ENCODE results near the gene TIPARP. TPM values are rescaled to one million over a fixed set of nuclear protein-coding genes. Genes with fewer than 3 reads are reported as not detected.

TIPARP gene
- total RNA-seq, 1 donor from 2014 or later = 17.7 TPM

GRCh38 chr3:156657862-156658731, 16.3 kb upstream of the TIPARP start:
- Mint-ChIP-seq H3K27ac (no peak overlapping the region), H3K27me3 (peaks cover 4% of the 10 kb centered on the region), H3K4me3 (no peak overlapping the region), H3K4me1 (peaks cover 21% of the 10 kb centered on the region), H3K36me3 (ENCODE audit: low read depth) (no peaks in the 10 kb centered on the region), H3K9me3 (peaks cover 2% of the 10 kb centered on the region)
- DNase-seq = no peak
- intact Hi-C loops (cut with micrococcal nuclease) = no loop called here

GRCh38 chr3:156658732-156659090, 15.7 kb upstream of the TIPARP start:
- peaks cover 24% of the 10 kb centered on the region for H3K4me1 Mint-ChIP-seq
- H3K9me3 Mint-ChIP-seq = no peaks in the 10 kb centered on the region
- intact Hi-C loops (cut with micrococcal nuclease) = no loop called here
- no peak overlapping the region for H3K27ac Mint-ChIP-seq
- no peaks in the 10 kb centered on the region for H3K36me3 Mint-ChIP-seq (ENCODE audit: low read depth)
- DNase-seq = peak; percentile 48
- H3K27me3 Mint-ChIP-seq = peaks cover 4% of the 10 kb centered on the region
- H3K4me3 Mint-ChIP-seq = no peak overlapping the region

- Mint-ChIP-seq H3K36me3 (ENCODE audit: low read depth) (no peaks in the 10 kb centered on the region), H3K9me3 (no peaks in the 10 kb centered on the region), H3K27me3 (peaks cover 4% of the 10 kb centered on the region), H3K27ac (no peak overlapping the region), H3K4me1 (peaks cover 29% of the 10 kb centered on the region), H3K4me3 (no peak overlapping the region)
- intact Hi-C loops (cut with micrococcal nuclease) = no loop called here
- DNase-seq = no peak
Measured at GRCh38 chr3:156659260-156659659, 15.1 kb upstream of the TIPARP start.

DNA sequence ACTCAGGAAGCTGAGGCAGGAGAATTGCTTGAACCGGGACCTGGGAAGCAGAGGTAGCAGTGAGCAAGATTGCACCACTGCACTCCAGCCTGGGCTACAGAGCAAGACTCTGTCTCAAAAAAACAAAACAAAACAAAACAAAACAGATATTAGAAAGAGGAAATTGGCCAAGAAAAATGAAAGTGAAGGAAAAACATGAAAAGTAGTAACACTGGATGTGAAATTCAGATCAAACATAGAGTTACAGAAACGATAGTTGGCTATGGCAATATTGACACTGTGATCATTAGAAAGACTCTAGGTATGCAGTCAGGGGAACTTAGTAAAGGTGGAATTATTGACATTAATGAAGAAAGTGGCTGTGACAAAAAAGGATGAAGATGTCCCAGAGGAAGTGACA, 13.2 kb upstream of the TIPARP start:
- Mint-ChIP-seq H3K4me3 (peak overlapping the region; percentile 3), H3K27me3 (no peaks in the 10 kb centered on the region), H3K27ac (no peak overlapping the region), H3K4me1 (peaks cover 38% of the 10 kb centered on the region), H3K36me3 (ENCODE audit: low read depth) (peaks cover 3% of the 10 kb centered on the region), H3K9me3 (peaks cover 4% of the 10 kb centered on the region)
- DNase-seq = no peak
- intact Hi-C loops (cut with micrococcal nuclease) = no loop called here

DNA sequence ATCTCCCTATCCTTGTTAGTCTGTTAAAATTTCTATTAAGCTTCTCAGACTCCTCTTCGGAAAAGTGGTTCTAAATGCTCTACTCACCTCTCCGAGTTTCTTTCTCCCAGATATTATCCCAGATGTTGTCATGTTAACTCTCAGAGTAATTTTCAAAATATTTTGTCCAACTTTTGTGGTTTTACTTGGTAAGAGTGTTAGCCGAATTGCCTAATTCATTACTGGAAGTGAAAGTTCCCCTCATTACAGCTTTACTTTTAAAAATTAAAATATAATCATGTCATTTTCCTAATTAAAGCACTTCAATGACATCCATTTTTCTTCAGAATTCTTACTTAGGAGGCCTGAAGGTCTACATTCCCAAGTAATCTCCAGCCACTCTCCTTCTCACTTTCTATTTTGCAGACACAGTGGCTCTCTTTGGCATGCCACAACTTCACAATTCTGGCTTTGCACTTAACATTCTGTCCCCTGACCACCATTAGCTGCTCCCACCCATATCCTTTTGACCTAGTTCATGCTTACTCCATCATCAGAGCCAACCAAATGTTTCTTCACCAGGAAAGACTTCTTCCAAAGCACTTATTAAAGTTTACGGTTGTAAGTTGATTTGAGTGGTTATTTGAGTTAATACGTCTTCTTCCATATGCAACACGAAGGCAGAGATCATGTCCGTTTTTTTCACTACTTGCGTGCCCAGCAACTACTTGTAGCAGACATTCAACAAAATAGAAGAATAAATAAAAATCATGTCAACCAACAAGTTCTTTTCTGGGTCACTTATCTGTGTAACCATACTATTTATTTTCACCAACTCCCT, 10.2 kb upstream of the TIPARP start:
- Mint-ChIP-seq H3K36me3 (ENCODE audit: low read depth) (peaks cover 3% of the 10 kb centered on the region), H3K27me3 (no peaks in the 10 kb centered on the region), H3K4me1 (peaks cover 63% of the 10 kb centered on the region), H3K27ac (peak overlapping the region; percentile 77), H3K4me3 (peak overlapping the region; percentile 63), H3K9me3 (peaks cover 4% of the 10 kb centered on the region)
- no peak for DNase-seq
- intact Hi-C loops (cut with micrococcal nuclease) = loop anchor here (2.0 kb wide), 1 partner anchor 61 kb away; no protein-coding TSS in a partner anchor

DNA sequence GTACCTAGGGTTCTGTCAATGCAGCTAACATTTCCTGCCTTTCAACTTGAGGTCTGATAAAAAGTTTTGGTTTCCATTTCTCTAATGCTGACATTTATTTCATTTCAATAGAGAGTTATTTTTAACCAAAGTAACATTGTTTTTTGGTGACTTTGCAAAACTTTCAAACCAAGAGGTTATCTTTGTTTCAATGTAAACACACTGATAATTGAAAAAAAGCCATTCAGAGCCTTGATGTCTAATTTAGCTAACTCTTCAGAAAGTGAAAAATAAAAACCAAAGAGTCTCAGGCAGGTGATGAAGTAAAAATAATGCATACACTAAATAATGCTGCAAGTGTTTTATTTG, 9.6 kb upstream of the TIPARP start:
- H3K27me3 Mint-ChIP-seq = no peaks in the 10 kb centered on the region
- peak overlapping the region; percentile 63 for H3K4me3 Mint-ChIP-seq
- peaks cover 4% of the 10 kb centered on the region for H3K9me3 Mint-ChIP-seq
- no peak for DNase-seq
- H3K27ac Mint-ChIP-seq = peak overlapping the region; percentile 77
- intact Hi-C loops (cut with micrococcal nuclease) = loop anchor here (2.0 kb wide), 1 partner anchor 62 kb away; no protein-coding TSS in a partner anchor
- peaks cover 64% of the 10 kb centered on the region for H3K4me1 Mint-ChIP-seq
- peaks cover 3% of the 10 kb centered on the region for H3K36me3 Mint-ChIP-seq (ENCODE audit: low read depth)

GRCh38 chr3:156665291-156665690, 9.1 kb upstream of the TIPARP start:
- peak overlapping the region; percentile 63 for H3K4me3 Mint-ChIP-seq
- H3K27me3 Mint-ChIP-seq = no peaks in the 10 kb centered on the region
- peak overlapping the region; percentile 77 for H3K27ac Mint-ChIP-seq
- peaks cover 67% of the 10 kb centered on the region for H3K4me1 Mint-ChIP-seq
- no peak for DNase-seq
- H3K36me3 Mint-ChIP-seq (ENCODE audit: low read depth) = peaks cover 3% of the 10 kb centered on the region
- peaks cover 4% of the 10 kb centered on the region for H3K9me3 Mint-ChIP-seq
- intact Hi-C loops (cut with micrococcal nuclease) = loop anchor here (2.0 kb wide), 1 partner anchor 62 kb away; no protein-coding TSS in a partner anchor

DNA sequence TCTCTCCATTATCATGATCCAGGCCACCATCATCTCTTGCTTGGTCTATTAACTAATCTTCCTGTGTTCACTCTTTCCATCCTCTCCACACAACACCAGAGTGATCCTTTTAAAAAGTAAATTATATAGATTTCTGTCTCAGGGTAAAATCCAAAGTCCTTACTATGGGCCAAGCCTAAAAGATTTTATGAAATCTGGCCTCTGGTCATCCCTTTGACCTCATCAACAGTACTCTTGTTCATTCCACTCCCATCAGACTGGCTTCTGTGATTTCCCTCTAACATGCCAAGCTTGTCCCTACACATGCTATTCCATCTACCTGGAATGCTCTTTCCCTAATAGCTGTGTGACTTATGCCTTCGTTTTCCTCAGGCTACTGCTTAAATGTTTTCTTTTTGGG, 8.3 kb upstream of the TIPARP start:
- H3K4me3 Mint-ChIP-seq = no peak overlapping the region
- intact Hi-C loops (cut with micrococcal nuclease) = no loop called here
- H3K4me1 Mint-ChIP-seq = peaks cover 66% of the 10 kb centered on the region
- H3K36me3 Mint-ChIP-seq (ENCODE audit: low read depth) = peaks cover 3% of the 10 kb centered on the region
- peak overlapping the region; percentile 0 for H3K27ac Mint-ChIP-seq
- no peaks in the 10 kb centered on the region for H3K27me3 Mint-ChIP-seq
- peak; percentile 53 for DNase-seq
- H3K9me3 Mint-ChIP-seq = peaks cover 4% of the 10 kb centered on the region

DNA sequence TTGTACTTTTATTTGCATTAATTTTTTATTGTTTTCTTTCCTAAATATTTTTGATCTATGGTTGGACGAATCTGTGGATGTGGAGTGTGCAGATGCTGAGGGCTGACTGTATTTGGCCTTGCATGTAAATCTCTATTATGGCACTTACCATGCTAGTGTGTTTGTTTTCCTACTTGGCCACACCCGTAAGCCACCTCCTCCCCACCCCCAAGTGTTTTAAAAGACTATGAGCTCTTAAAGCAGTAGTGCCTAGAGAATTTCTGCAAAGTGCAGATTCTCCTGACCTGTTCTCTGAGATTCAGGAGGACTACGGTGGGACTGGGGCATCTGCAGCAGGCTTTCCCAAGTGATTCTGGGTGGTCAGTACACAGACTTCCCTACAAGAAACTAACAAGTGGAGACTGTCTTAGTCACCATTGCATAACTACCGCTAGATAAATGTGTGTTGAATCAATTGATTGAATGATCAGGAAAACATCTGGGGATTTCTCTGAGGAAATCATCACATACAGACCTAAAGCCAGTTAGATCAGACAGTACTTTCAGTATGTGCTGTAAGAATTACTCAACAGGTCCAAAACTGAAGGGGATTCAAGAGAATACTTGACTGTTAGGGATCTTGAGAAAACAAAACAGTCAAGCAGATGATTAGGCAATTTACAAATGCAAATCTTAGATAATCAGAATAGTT, 6.2 kb upstream of the TIPARP start:
- Mint-ChIP-seq H3K27ac (peak overlapping the region; percentile 40), H3K4me3 (peak overlapping the region; percentile 64), H3K27me3 (no peaks in the 10 kb centered on the region), H3K9me3 (peaks cover 4% of the 10 kb centered on the region), H3K4me1 (peaks cover 59% of the 10 kb centered on the region), H3K36me3 (ENCODE audit: low read depth) (peaks cover 3% of the 10 kb centered on the region)
- DNase-seq = peak; percentile 80
- intact Hi-C loops (cut with micrococcal nuclease) = no loop called here

DNA sequence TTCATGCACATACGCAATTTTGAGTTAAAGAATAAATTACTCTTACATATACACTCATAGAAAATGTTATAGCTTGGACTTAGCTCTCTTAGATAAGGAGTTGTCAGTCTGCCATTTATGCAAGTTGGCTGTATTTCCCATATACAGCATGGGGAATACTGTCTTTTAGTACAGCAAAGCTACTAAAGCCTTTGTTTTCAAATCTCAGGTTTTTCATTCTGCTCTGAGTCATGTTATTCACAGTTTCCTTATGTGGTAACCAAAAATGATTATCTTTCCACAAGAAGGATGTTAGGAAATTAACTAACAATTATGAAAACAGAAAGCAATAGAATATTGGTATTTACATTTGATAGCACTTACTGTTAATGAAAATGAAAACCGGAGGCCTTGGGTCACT, 4.3 kb upstream of the TIPARP start:
- Mint-ChIP-seq H3K4me3 (no peak overlapping the region), H3K27me3 (no peaks in the 10 kb centered on the region), H3K36me3 (ENCODE audit: low read depth) (no peaks in the 10 kb centered on the region), H3K4me1 (peaks cover 49% of the 10 kb centered on the region), H3K27ac (no peak overlapping the region), H3K9me3 (peaks cover 4% of the 10 kb centered on the region)
- intact Hi-C loops (cut with micrococcal nuclease) = loop anchor here (2.0 kb wide), 1 partner anchor 25 kb away; no protein-coding TSS in a partner anchor
- DNase-seq = no peak

GRCh38 chr3:156670652-156671051, 3.7 kb upstream of the TIPARP start:
- no peak for DNase-seq
- Mint-ChIP-seq H3K4me1 (peaks cover 44% of the 10 kb centered on the region), H3K27me3 (no peaks in the 10 kb centered on the region), H3K27ac (no peak overlapping the region), H3K9me3 (peaks cover 4% of the 10 kb centered on the region), H3K36me3 (ENCODE audit: low read depth) (no peaks in the 10 kb centered on the region), H3K4me3 (no peak overlapping the region)
- intact Hi-C loops (cut with micrococcal nuclease) = loop anchor here (2.0 kb wide), 1 partner anchor 26 kb away; no protein-coding TSS in a partner anchor

DNA sequence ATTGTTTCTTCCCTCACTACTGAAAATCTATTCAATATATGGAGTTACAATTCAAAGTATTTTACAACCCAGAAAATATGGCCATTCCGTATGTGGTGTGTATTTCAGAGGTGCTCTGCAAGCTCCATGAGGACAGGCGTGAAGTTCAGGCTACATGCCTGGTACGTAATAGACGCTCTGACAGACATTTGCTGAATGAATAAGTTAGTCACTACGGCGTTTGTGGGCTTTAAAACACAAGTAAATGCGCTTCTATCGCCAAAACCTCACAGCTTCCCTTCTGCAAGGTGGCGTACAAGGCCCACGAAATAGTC, 701 bp upstream of the TIPARP start:
- Mint-ChIP-seq H3K9me3 (no peaks in the 10 kb centered on the region), H3K4me3 (peak overlapping the region; percentile 91), H3K27ac (peak overlapping the region; percentile 94), H3K27me3 (no peaks in the 10 kb centered on the region), H3K4me1 (peaks cover 42% of the 10 kb centered on the region), H3K36me3 (ENCODE audit: low read depth) (peaks cover 21% of the 10 kb centered on the region)
- DNase-seq = no peak
- intact Hi-C loops (cut with micrococcal nuclease) = loop anchor here (1.0 to 2.0 kb wide), 10 partner anchors 59 to 502 kb away; partner anchors contain the start of gene SSR3

- H3K9me3 Mint-ChIP-seq = no peaks in the 10 kb centered on the region
- H3K27ac Mint-ChIP-seq = peak overlapping the region; percentile 94
- peaks cover 28% of the 10 kb centered on the region for H3K36me3 Mint-ChIP-seq (ENCODE audit: low read depth)
- peaks cover 43% of the 10 kb centered on the region for H3K4me1 Mint-ChIP-seq
- peak overlapping the region; percentile 91 for H3K4me3 Mint-ChIP-seq
- peak; percentile 86 for DNase-seq
- H3K27me3 Mint-ChIP-seq = no peaks in the 10 kb centered on the region
- intact Hi-C loops (cut with micrococcal nuclease) = loop anchor here (1.0 to 2.0 kb wide), 10 partner anchors 60 to 500 kb away; partner anchors contain the start of gene SSR3
Measured at GRCh38 chr3:156674911-156675829, 780 bp downstream of the TIPARP start.

Measured in activated CD4-positive, alpha-beta T cell treated with anti-CD3 and anti-CD28 coated beads, Interleukin-2, amount 10 ng/mL, durations not matched to agents 24 days and 14 days (primary cell).